Upper lobe of left lung (tissue), 6 donors: ENCODE data around the gene STK36. TPM values are rescaled to one million over a fixed set of nuclear protein-coding genes. Genes with fewer than 3 reads are reported as not detected.
A peak's percentile ranks its signal among the peaks of the same experiment; 100 is the strongest.

ENCODE experiments used
- ATAC-seq, 2 donors: fragments of 200-7000 bp; cut with Tn5 transposase; one replicate each; pipeline ENCODE4 v1.9.1; 2022; ENCODE audit warnings: mild to moderate bottlenecking in 2 of 2, moderate library complexity in 2 of 2; ENCODE audit not compliant: low FRiP score in 2 of 2
- DNase-seq, 2 donors: peaks; one replicate each; pipeline ENCODE4 v3.0.0-alpha.2; 2019 to 2020
- H3K27ac ChIP-seq, 4 donors: fragments of 200-600 bp; sonication (generic); one replicate each; pipeline ENCODE4 v1.5.1; 2016 to 2019
- H3K27me3 ChIP-seq, 4 donors: fragments of 200-600 bp; sonication (generic); one replicate each; pipeline ENCODE4 v1.5.1; 2017 to 2019
- H3K36me3 ChIP-seq, 4 donors: fragments of 200-600 bp; sonication (generic); one replicate each; pipeline ENCODE4 v1.5.1; 2016 to 2019
- H3K4me1 ChIP-seq, 4 donors: fragments of 200-600 bp; sonication (generic); one replicate each; pipeline ENCODE4 v1.5.1; 2018 to 2019
- H3K4me3 ChIP-seq, 4 donors: fragments of 200-600 bp; sonication (generic); one replicate each; pipeline ENCODE4 v1.5.1; 2017 to 2019; ENCODE audit warnings: mild to moderate bottlenecking in 2 of 4, moderate library complexity in 1 of 4
- H3K9me3 ChIP-seq, 4 donors: fragments of 200-600 bp; sonication (generic); one replicate each; pipeline ENCODE4 v1.5.1; 2018 to 2019
- CTCF ChIP-seq, 6 experiments: fragments of 450-650 bp in 4 of 6; fragments of 200-600 bp in 2 of 6; sonication (generic) in 2 of 6; IDR thresholded peaks; one replicate each; pipeline ENCODE4 v1.5.1; 2016 to 2019; ENCODE audit warnings: antibody characterized with exemption in 6 of 6
- EP300 ChIP-seq, 4 donors: sonication (generic); formaldehyde crosslinking; IDR thresholded peaks; one replicate each; pipeline ENCODE4 v1.5.1; 2017; ENCODE audit warnings: antibody characterized with exemption in 4 of 4, control low read depth in 2 of 4
- POLR2A ChIP-seq, 4 donors: fragments of 450-650 bp; IDR thresholded peaks; one replicate each; pipeline ENCODE4 v1.5.1; 2016 to 2017; ENCODE audit warnings: antibody characterized with exemption in 4 of 4, mild to moderate bottlenecking in 2 of 4
- POLR2AphosphoS5 ChIP-seq, 2 donors: sonication (generic); formaldehyde crosslinking; IDR thresholded peaks; one replicate each; pipeline ENCODE4 v1.5.1; 2017; ENCODE audit warnings: antibody characterized with exemption in 2 of 2
- WGBS, 2 donors: methylation state at CpG; one replicate each; pipeline ENCODE4 v1.1.5; 2017 to 2018; 5-methylcytosine and 5-hydroxymethylcytosine counted together
- total RNA-seq, 6 donors: library from RNA; depleted of rRNA in 4 of 6; stranded (reverse); fragments of >200 nt in 4 of 6; gene quantifications; one replicate each; pipeline versions ENCODE4 v1.1.0 to v1.2.1, GENCODE V29; 2016 to 2021
- donor health status: DM: no; HTN: no; CAD: no; lungs with moderate emphysema.
- donor health status: DM: no; HTN: yes; CAD: no; lungs with severe emphysema.

Gene STK36
- total RNA-seq, 6 donors from 2014 or later, result 21.3 to 153 (median 36.8) TPM

GRCh38 chr2:218734190-218734975, 62.5 kb downstream of the STK36 start:
- Histone ChIP-seq H3K9me3 (no peaks in the 10 kb centered on the region), H3K27ac (peak overlapping the region in 3 of 4 donors; percentile 64 to 76 (median 70)), H3K4me3 (no peak overlapping the region), H3K4me1 (peaks cover 11 to 29% (median 25%) of the 10 kb centered on the region in 4 donors), H3K36me3 (peaks cover 7 to 22% (median 17%) of the 10 kb centered on the region in 4 donors), H3K27me3 (no peaks in the 10 kb centered on the region)
- WGBS, 2 donors, result 95 to 97% methylated on average over 8 of the region's 8 CpGs
- DNase-seq (no peak), ATAC-seq (no peak)
- no peak for TF ChIP-seq POLR2A (IDR thresholded peaks at IDR 0.05)
- TF ChIP-seq EP300 (IDR thresholded peaks at IDR 0.05), result no peak
- TF ChIP-seq POLR2AphosphoS5 (IDR thresholded peaks at IDR 0.05), result no peak
- TF ChIP-seq CTCF (IDR thresholded peaks at IDR 0.05), result no peak

GRCh38 chr2:218736531-218736930, 64.6 kb downstream of the STK36 start:
- H3K4me3 ChIP-seq, result no peak overlapping the region
- no peak overlapping the region for H3K27ac ChIP-seq
- no peak for TF ChIP-seq CTCF (IDR thresholded peaks at IDR 0.05)
- no peak for TF ChIP-seq POLR2A (IDR thresholded peaks at IDR 0.05)
- TF ChIP-seq EP300 (IDR thresholded peaks at IDR 0.05), result no peak
- TF ChIP-seq POLR2AphosphoS5 (IDR thresholded peaks at IDR 0.05), result no peak
- no peaks in the 10 kb centered on the region for H3K9me3 ChIP-seq
- WGBS, 2 donors, result 82 to 89% methylated on average over 2 of the region's 2 CpGs
- no peaks in the 10 kb centered on the region for H3K27me3 ChIP-seq
- ATAC-seq (no peak), DNase-seq (no peak)
- peaks cover 7 to 42% (median 31%) of the 10 kb centered on the region in 4 donors for H3K36me3 ChIP-seq
- H3K4me1 ChIP-seq, result peaks cover 11 to 26% (median 25%) of the 10 kb centered on the region in 4 donors

GRCh38 chr2:218743068-218743467, 71.2 kb downstream of the STK36 start:
- TF ChIP-seq CTCF (IDR thresholded peaks at IDR 0.05) (no peak), EP300 (IDR thresholded peaks at IDR 0.05) (no peak), POLR2A (IDR thresholded peaks at IDR 0.05) (no peak), POLR2AphosphoS5 (IDR thresholded peaks at IDR 0.05) (no peak)
- Histone ChIP-seq H3K27ac (no peak overlapping the region), H3K27me3 (no peaks in the 10 kb centered on the region), H3K9me3 (no peaks in the 10 kb centered on the region), H3K4me1 (peaks cover 0 to 11% (median 2%) of the 10 kb centered on the region in 4 donors), H3K4me3 (no peak overlapping the region), H3K36me3 (peaks cover 16 to 87% (median 44%) of the 10 kb centered on the region in 4 donors)
- WGBS, 2 donors, result 67 to 83% methylated on average over 6 of the region's 6 CpGs
- DNase-seq (no peak), ATAC-seq (no peak)

GRCh38 chr2:218744615-218745014, 72.7 kb downstream of the STK36 start:
- H3K4me3 ChIP-seq, result no peak overlapping the region
- H3K27ac ChIP-seq, result peak overlapping the region in 2 of 4 donors; percentile 71 to 73
- H3K27me3 ChIP-seq, result no peaks in the 10 kb centered on the region
- H3K9me3 ChIP-seq, result no peaks in the 10 kb centered on the region
- 36 to 49% methylated on average over 3 of the region's 3 CpGs for WGBS, 2 donors
- ATAC-seq (no peak), DNase-seq (no peak)
- H3K36me3 ChIP-seq, result peaks cover 14 to 87% (median 45%) of the 10 kb centered on the region in 4 donors
- H3K4me1 ChIP-seq, result peaks cover 0 to 11% (median 2%) of the 10 kb centered on the region in 4 donors
- TF ChIP-seq POLR2AphosphoS5 (IDR thresholded peaks at IDR 0.05), result no peak
- TF ChIP-seq EP300 (IDR thresholded peaks at IDR 0.05), result no peak
- TF ChIP-seq POLR2A (IDR thresholded peaks at IDR 0.05), result no peak
- no peak for TF ChIP-seq CTCF (IDR thresholded peaks at IDR 0.05)
